MM.1S (cell line): ENCODE measurements around the gene ASB10.

ENCODE experiments used
- DNase-seq: peaks from one replicate; pipeline ENCODE4 v3.0.0-alpha.2; 2015
- H2AFZ ChIP-seq: fragments of 300-600 bp; sonication (generic); 2 replicates; pipeline ENCODE4 v1.6.0; 2016; ENCODE audit warnings: antibody characterized with exemption, low read length
- H3F3A ChIP-seq: fragments of 300-600 bp; sonication (generic); 2 replicates; pipeline ENCODE4 v1.6.1; 2016; ENCODE audit warnings: mild to moderate bottlenecking, antibody characterized with exemption, low read length, moderate library complexity, mixed read lengths; ENCODE audit not compliant: insufficient read depth
- H3K27ac ChIP-seq: fragments of 300-600 bp; sonication (generic); 2 replicates; pipeline ENCODE4 v1.5.1; 2016; ENCODE audit warnings: mild to moderate bottlenecking, low read length
- H3K27me3 ChIP-seq: fragments of 300-600 bp; sonication (generic); replicated peaks from 2 replicates; pipeline ENCODE4 v1.6.0; 2016; ENCODE audit warnings: low read length; ENCODE audit not compliant: insufficient read depth
- H3K36me3 ChIP-seq: fragments of 300-600 bp; sonication (generic); replicated peaks from 2 replicates; pipeline ENCODE4 v1.6.1; 2016; ENCODE audit warnings: mild to moderate bottlenecking, low read length, mixed read lengths; ENCODE audit not compliant: insufficient read depth
- H3K4me1 ChIP-seq: fragments of 300-600 bp; sonication (generic); 2 replicates; pipeline ENCODE4 v1.6.1; 2016; ENCODE audit warnings: low read length, mixed read lengths
- H3K4me2 ChIP-seq: fragments of 300-600 bp; sonication (generic); 2 replicates; pipeline ENCODE4 v1.6.0; 2016; ENCODE audit warnings: low read depth, low read length
- H3K4me3 ChIP-seq: fragments of 300-600 bp; sonication (generic); 2 replicates; pipeline ENCODE4 v1.5.1; 2016; ENCODE audit warnings: low read length, mixed read lengths
- H3K79me2 ChIP-seq: fragments of 300-600 bp; sonication (generic); 2 replicates; pipeline ENCODE4 v1.6.1; 2016; ENCODE audit warnings: mixed run types, low read length, mixed read lengths
- H3K9ac ChIP-seq: fragments of 300-600 bp; sonication (generic); 2 replicates; pipeline ENCODE4 v1.6.1; 2016; ENCODE audit warnings: low read length, mixed read lengths
- H3K9me2 ChIP-seq: fragments of 300-600 bp; sonication (generic); replicated peaks from 2 replicates; pipeline ENCODE4 v1.6.1; 2016; ENCODE audit warnings: mild to moderate bottlenecking, low read length, mixed read lengths; ENCODE audit not compliant: insufficient read depth
- H3K9me3 ChIP-seq: fragments of 300-600 bp; sonication (generic); replicated peaks from 2 replicates; pipeline ENCODE4 v1.6.1; 2016; ENCODE audit warnings: mild to moderate bottlenecking, low read length, mixed read lengths; ENCODE audit not compliant: insufficient read depth
- H4K20me1 ChIP-seq: fragments of 300-600 bp; sonication (generic); 2 replicates; pipeline ENCODE4 v1.6.1; 2016; ENCODE audit warnings: mild to moderate bottlenecking, low read length, moderate library complexity, mixed read lengths; ENCODE audit not compliant: insufficient read depth
- CTCF ChIP-seq: fragments of 300-600 bp; sonication (generic); IDR thresholded peaks from 2 replicates; pipeline ENCODE4 v1.5.1; 2016; ENCODE audit warnings: antibody characterized with exemption, low read length, mixed read lengths
- EZH2 ChIP-seq: fragments of 300-600 bp; sonication (generic); optimal IDR thresholded peaks from 2 replicates; pipeline ENCODE3; 2017; ENCODE audit warnings: low read depth, mild to moderate bottlenecking, antibody characterized with exemption, low read length, mixed read lengths
- EZH2phosphoT487 ChIP-seq: fragments of 300-600 bp; sonication (generic); IDR thresholded peaks from 2 replicates; pipeline ENCODE4 v1.6.1; 2018; ENCODE audit warnings: antibody characterized with exemption, low read length

Gene ASB10

DNA sequence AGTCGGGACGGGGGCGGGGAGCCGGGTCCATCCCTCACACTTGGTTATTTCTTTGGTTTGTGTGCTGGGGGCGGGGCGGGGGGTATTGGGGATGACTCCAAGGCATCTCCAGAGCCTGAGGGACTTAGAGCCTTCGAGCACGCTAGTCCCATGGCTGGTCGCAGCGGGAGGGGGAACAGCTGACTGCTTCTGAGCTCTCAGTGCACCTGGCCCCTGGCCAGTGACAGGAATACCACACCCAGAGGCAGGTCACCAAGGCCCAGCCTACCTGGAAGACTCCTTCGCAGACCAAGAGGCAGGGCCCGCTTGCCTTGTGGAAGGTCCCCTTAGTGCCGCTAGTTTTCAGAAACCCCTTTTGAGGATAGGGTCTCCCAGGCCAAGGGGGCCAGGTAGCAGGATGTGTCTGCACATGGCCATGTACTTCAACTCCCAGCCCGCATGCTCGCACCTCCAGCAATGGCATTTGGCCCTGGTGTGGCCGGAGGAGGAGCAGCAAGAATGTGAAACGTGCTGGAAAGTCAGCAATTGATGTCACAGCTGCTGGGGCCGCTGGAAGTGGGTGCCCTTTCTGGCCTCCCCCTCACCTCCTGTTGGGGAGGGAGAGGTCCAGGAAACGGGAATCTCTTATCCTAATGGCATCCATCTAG, 60.4 kb downstream of the ASB10 start:
- no peaks in the 10 kb centered on the region for H3K27me3 ChIP-seq
- no peak for DNase-seq
- H3K9me3 ChIP-seq, result no peaks in the 10 kb centered on the region
- H2AFZ ChIP-seq, result no peak overlapping the region
- no peaks in the 10 kb centered on the region for H3K36me3 ChIP-seq
- no peak overlapping the region for H3K27ac ChIP-seq
- H3K9ac ChIP-seq, result no peak overlapping the region
- H3K4me1 ChIP-seq, result no peaks in the 10 kb centered on the region
- no peaks in the 10 kb centered on the region for H3K79me2 ChIP-seq
- no peaks in the 10 kb centered on the region for H3K9me2 ChIP-seq
- TF ChIP-seq EZH2, result no peak
- TF ChIP-seq EZH2phosphoT487, result no peak
- TF ChIP-seq CTCF, result no peak
- no peaks in the 10 kb centered on the region for H4K20me1 ChIP-seq
- H3K4me3 ChIP-seq, result no peak overlapping the region
- no peaks in the 10 kb centered on the region for H3F3A ChIP-seq
- no peak overlapping the region for H3K4me2 ChIP-seq

- H3K27me3 ChIP-seq, result no peaks in the 10 kb centered on the region
- no peaks in the 10 kb centered on the region for H3K4me1 ChIP-seq
- no peaks in the 10 kb centered on the region for H3K9me3 ChIP-seq
- no peak for TF ChIP-seq EZH2phosphoT487
- no peak for TF ChIP-seq CTCF
- TF ChIP-seq EZH2, result no peak
- H3K9ac ChIP-seq, result no peak overlapping the region
- no peaks in the 10 kb centered on the region for H3K9me2 ChIP-seq
- H3F3A ChIP-seq, result no peaks in the 10 kb centered on the region
- no peak overlapping the region for H3K27ac ChIP-seq
- no peaks in the 10 kb centered on the region for H3K36me3 ChIP-seq
- no peak overlapping the region for H3K4me2 ChIP-seq
- H3K79me2 ChIP-seq, result no peaks in the 10 kb centered on the region
- no peak overlapping the region for H3K4me3 ChIP-seq
- H2AFZ ChIP-seq, result no peak overlapping the region
- no peak for DNase-seq
- H4K20me1 ChIP-seq, result no peaks in the 10 kb centered on the region
Observed at GRCh38 chr7:151125846-151126481, 61.1 kb downstream of the ASB10 start.
